Effector memory CD8-positive, alpha-beta T cell (primary cell): Measurements from ENCODE around the gene POU2AF1.

ENCODE experiments used
- ATAC-seq: fragments of 150-1000 bp; cut with Tn5 transposase; replicated peaks from 2 replicates; pipeline ENCODE4 v1.10.0; 2021; ENCODE audit warnings: mild to moderate bottlenecking, moderate library complexity
- DNase-seq, 3 experiments: peaks; one replicate each; pipeline ENCODE4 v3.0.0; 2021
- H3K27ac Mint-ChIP-seq, 2 donors: one replicate each; pipeline ENCODE4 v1.8.0; 2022; ENCODE audit warnings: mild to moderate bottlenecking in 2 of 2, mixed read lengths in 2 of 2, moderate library complexity in 2 of 2
- H3K27me3 Mint-ChIP-seq, 2 donors: one replicate each; pipeline ENCODE4 v1.8.0; 2022; ENCODE audit warnings: mixed read lengths in 2 of 2
- H3K36me3 Mint-ChIP-seq: one replicate; pipeline ENCODE4 v1.8.0; 2022; ENCODE audit warnings: mild to moderate bottlenecking, moderate library complexity, mixed read lengths; ENCODE audit not compliant: insufficient read depth
- H3K4me1 Mint-ChIP-seq, 2 donors: one replicate each; pipeline ENCODE4 v1.8.0; 2022; ENCODE audit warnings: low read depth in 2 of 2, mixed read lengths in 2 of 2
- H3K4me3 Mint-ChIP-seq, 2 donors: one replicate each; pipeline ENCODE4 v1.8.0; 2022; ENCODE audit warnings: mild to moderate bottlenecking in 2 of 2, mixed read lengths in 2 of 2, moderate library complexity in 2 of 2
- H3K9me3 Mint-ChIP-seq, 2 donors: one replicate each; pipeline ENCODE4 v1.8.0; 2022; ENCODE audit warnings: mixed read lengths in 2 of 2

Gene POU2AF1

GRCh38 chr11:111416231-111416960, 37.3 kb upstream of the POU2AF1 start:
- no peak for ATAC-seq
- Mint-ChIP-seq H3K27me3 (peaks cover 10 to 15% of the 10 kb centered on the region in 2 donors), H3K27ac (no peak overlapping the region), H3K4me1 (peaks cover 8 to 16% of the 10 kb centered on the region in 2 donors), H3K36me3 (peaks cover 2% of the 10 kb centered on the region), H3K4me3 (no peak overlapping the region), H3K9me3 (no peaks in the 10 kb centered on the region)
- no peak for DNase-seq

- H3K9me3 Mint-ChIP-seq, result no peaks in the 10 kb centered on the region
- no peak overlapping the region for H3K27ac Mint-ChIP-seq
- H3K36me3 Mint-ChIP-seq, result peaks cover 2% of the 10 kb centered on the region
- ATAC-seq (no peak), DNase-seq (no peak)
- peaks cover 10 to 21% of the 10 kb centered on the region in 2 donors for H3K27me3 Mint-ChIP-seq
- peaks cover 8 to 16% of the 10 kb centered on the region in 2 donors for H3K4me1 Mint-ChIP-seq
- no peak overlapping the region for H3K4me3 Mint-ChIP-seq
Observed at GRCh38 chr11:111414936-111415335, 35.9 kb upstream of the POU2AF1 start.

GRCh38 chr11:111414267-111414931, 35.3 kb upstream of the POU2AF1 start:
- Mint-ChIP-seq H3K9me3 (no peaks in the 10 kb centered on the region), H3K27me3 (peaks cover 10 to 21% of the 10 kb centered on the region in 2 donors)

GRCh38 chr11:111413849-111414248, 34.8 kb upstream of the POU2AF1 start:
- Mint-ChIP-seq H3K27me3 (peaks cover 10 to 21% of the 10 kb centered on the region in 2 donors), H3K4me3 (no peak overlapping the region), H3K9me3 (no peaks in the 10 kb centered on the region), H3K27ac (no peak overlapping the region), H3K4me1 (peaks cover 8 to 16% of the 10 kb centered on the region in 2 donors), H3K36me3 (peaks cover 2% of the 10 kb centered on the region)
- DNase-seq (no peak), ATAC-seq (no peak)

More at GRCh38 chr11:111414267-111414931, 35.3 kb upstream of the POU2AF1 start:
- H3K4me3 Mint-ChIP-seq, result peak overlapping the region in 1 of 2 donors; percentile 10
- no peak for DNase-seq
- peaks cover 2% of the 10 kb centered on the region for H3K36me3 Mint-ChIP-seq
- H3K4me1 Mint-ChIP-seq, result peaks cover 8 to 16% of the 10 kb centered on the region in 2 donors
- ATAC-seq, result no peak
- H3K27ac Mint-ChIP-seq, result no peak overlapping the region

- Mint-ChIP-seq H3K4me1 (peaks cover 4 to 9% of the 10 kb centered on the region in 2 donors), H3K27ac (no peak overlapping the region), H3K9me3 (no peaks in the 10 kb centered on the region), H3K36me3 (peaks cover 2% of the 10 kb centered on the region), H3K27me3 (peaks cover 16 to 21% of the 10 kb centered on the region in 2 donors), H3K4me3 (no peak overlapping the region)
- DNase-seq (no peak), ATAC-seq (no peak)
Observed at GRCh38 chr11:111412293-111412692, 33.2 kb upstream of the POU2AF1 start.

GRCh38 chr11:111411456-111411855, 32.4 kb upstream of the POU2AF1 start:
- peaks cover 0 to 5% of the 10 kb centered on the region in 2 donors for H3K4me1 Mint-ChIP-seq
- no peaks in the 10 kb centered on the region for H3K9me3 Mint-ChIP-seq
- DNase-seq (no peak), ATAC-seq (no peak)
- H3K36me3 Mint-ChIP-seq, result peaks cover 2% of the 10 kb centered on the region
- no peak overlapping the region for H3K27ac Mint-ChIP-seq
- peaks cover 16 to 21% of the 10 kb centered on the region in 2 donors for H3K27me3 Mint-ChIP-seq
- no peak overlapping the region for H3K4me3 Mint-ChIP-seq

- ATAC-seq, result no peak
- H3K4me1 Mint-ChIP-seq, result peaks cover 0 to 5% of the 10 kb centered on the region in 2 donors
- no peak overlapping the region for H3K4me3 Mint-ChIP-seq
- no peaks in the 10 kb centered on the region for H3K9me3 Mint-ChIP-seq
- peaks cover 16 to 21% of the 10 kb centered on the region in 2 donors for H3K27me3 Mint-ChIP-seq
- DNase-seq, result no peak
- peaks cover 2% of the 10 kb centered on the region for H3K36me3 Mint-ChIP-seq
- no peak overlapping the region for H3K27ac Mint-ChIP-seq
Observed at GRCh38 chr11:111410951-111411350, 31.9 kb upstream of the POU2AF1 start.

- no peak for ATAC-seq
- H3K27ac Mint-ChIP-seq, result no peak overlapping the region
- H3K4me1 Mint-ChIP-seq, result peaks cover 0 to 5% of the 10 kb centered on the region in 2 donors
- peaks cover 2% of the 10 kb centered on the region for H3K36me3 Mint-ChIP-seq
- H3K9me3 Mint-ChIP-seq, result no peaks in the 10 kb centered on the region
- peaks cover 16 to 21% of the 10 kb centered on the region in 2 donors for H3K27me3 Mint-ChIP-seq
- no peak overlapping the region for H3K4me3 Mint-ChIP-seq
- no peak for DNase-seq
Observed at GRCh38 chr11:111409915-111410314, 30.8 kb upstream of the POU2AF1 start.

GRCh38 chr11:111408789-111409727, 30.0 kb upstream of the POU2AF1 start:
- Mint-ChIP-seq H3K27ac (no peak overlapping the region), H3K27me3 (peaks cover 16 to 17% of the 10 kb centered on the region in 2 donors), H3K4me3 (no peak overlapping the region), H3K4me1 (no peaks in the 10 kb centered on the region), H3K36me3 (no peaks in the 10 kb centered on the region), H3K9me3 (no peaks in the 10 kb centered on the region)
- DNase-seq (no peak), ATAC-seq (no peak)

- Mint-ChIP-seq H3K4me3 (no peak overlapping the region), H3K27me3 (peaks cover 9 to 13% of the 10 kb centered on the region in 2 donors), H3K4me1 (no peaks in the 10 kb centered on the region), H3K9me3 (no peaks in the 10 kb centered on the region), H3K27ac (no peak overlapping the region), H3K36me3 (no peaks in the 10 kb centered on the region)
- DNase-seq (no peak), ATAC-seq (no peak)
Observed at GRCh38 chr11:111407652-111408051, 28.6 kb upstream of the POU2AF1 start.

GRCh38 chr11:111406589-111406988, 27.5 kb upstream of the POU2AF1 start:
- Mint-ChIP-seq H3K36me3 (no peaks in the 10 kb centered on the region), H3K4me3 (no peak overlapping the region), H3K27ac (no peak overlapping the region), H3K9me3 (no peaks in the 10 kb centered on the region), H3K27me3 (peaks cover 7 to 8% of the 10 kb centered on the region in 2 donors), H3K4me1 (no peaks in the 10 kb centered on the region)
- DNase-seq (no peak), ATAC-seq (no peak)

- Mint-ChIP-seq H3K27ac (no peak overlapping the region), H3K4me1 (no peaks in the 10 kb centered on the region), H3K27me3 (peaks cover 3 to 7% of the 10 kb centered on the region in 2 donors), H3K36me3 (no peaks in the 10 kb centered on the region), H3K9me3 (no peaks in the 10 kb centered on the region), H3K4me3 (no peak overlapping the region)
- DNase-seq (no peak), ATAC-seq (no peak)
Observed at GRCh38 chr11:111406091-111406490, 27.0 kb upstream of the POU2AF1 start.

- peaks cover 0 to 9% of the 10 kb centered on the region in 2 donors for H3K27me3 Mint-ChIP-seq
- no peak for ATAC-seq
- H3K27ac Mint-ChIP-seq, result no peak overlapping the region
- H3K4me1 Mint-ChIP-seq, result no peaks in the 10 kb centered on the region
- DNase-seq, result no peak
- no peak overlapping the region for H3K4me3 Mint-ChIP-seq
- H3K36me3 Mint-ChIP-seq, result no peaks in the 10 kb centered on the region
- no peaks in the 10 kb centered on the region for H3K9me3 Mint-ChIP-seq
Observed at GRCh38 chr11:111405551-111405950, 26.5 kb upstream of the POU2AF1 start.
